A549 (cell line): ENCODE measurements around the gene SCYGR2. TPM values are rescaled to one million over a fixed set of nuclear protein-coding genes. Genes with fewer than 3 reads are reported as not detected.

Experiments
- ATAC-seq, 2 experiments: fragments of 200-7000 bp in 1 of 2; fragments of >200 bp in 1 of 2; cut with Nextera tagmentation in 1 of 2; cut with Tn5 transposase in 1 of 2; 3 replicates each; pipeline versions ENCODE4 v1.8.0 to v1.9.1; 2018 to 2020; ENCODE audit warnings: mild to moderate bottlenecking in 1 of 2, moderate library complexity in 1 of 2
- CTCF ChIA-PET: fragments of 300-600 bp; sonication (Branson Sonifier 250); formaldehyde crosslinking; extraction: SDS; loops from one replicate; lab custom pipeline; 2021; ENCODE audit warnings: antibody characterized with exemption, inconsistent platforms; lab: Yijun Ruan, JAX
- POLR2A ChIA-PET: fragments of 350-600 bp; formaldehyde crosslinking; extraction: SDS; loops from one replicate; lab custom pipeline; 2021; ENCODE audit warnings: antibody characterized with exemption, inconsistent platforms; lab: Yijun Ruan, JAX
- DNase-seq, 2 experiments: peaks; one replicate each; pipeline versions ENCODE4 v3.0.0 to v3.0.0-alpha.2; 2011 to 2016; ENCODE audit warnings: low read depth in 1 of 2, low spot score in 1 of 2
- FAIRE-seq: peaks from 2 replicates; lab custom pipeline; 2011; peaks lifted over from hg19 to GRCh38; lab: Jason Lieb, UNC
- H3K27ac ChIP-seq, 2 experiments: fragments of >200 bp; sonication (Bioruptor Twin); formaldehyde crosslinking; 3 replicates each; pipeline ENCODE4 v1.5.1; 2016 to 2017
- H3K4me1 ChIP-seq: fragments of >200 bp; sonication (Bioruptor Twin); formaldehyde crosslinking; 3 replicates; pipeline ENCODE4 v1.6.1; 2016
- H3K4me2 ChIP-seq: fragments of >200 bp; sonication (Bioruptor Twin); formaldehyde crosslinking; 3 replicates; pipeline ENCODE4 v1.6.1; 2016
- H3K4me3 ChIP-seq: fragments of >200 bp; sonication (Bioruptor Twin); formaldehyde crosslinking; 3 replicates; pipeline ENCODE4 v1.5.1; 2016
- H3K9me3 ChIP-seq: fragments of >200 bp; sonication (Bioruptor Twin); formaldehyde crosslinking; 3 replicates; pipeline ENCODE4 v1.6.1; 2016
- ATOH8 ChIP-seq: fragments of 250-450 bp; sonication (Bioruptor Pico); IDR thresholded peaks from 2 replicates; pipeline ENCODE4 v1.5.0; 2020; ENCODE audit warnings: low read depth, mild to moderate bottlenecking, moderate library complexity
- CBX2 ChIP-seq: fragments of 200-600 bp; sonication (generic); IDR thresholded peaks from 2 replicates; pipeline ENCODE4 v1.6.1; 2016; ENCODE audit warnings: low read depth, mild to moderate bottlenecking, borderline replicate concordance
- CEBPB ChIP-seq, 2 experiments: fragments of >200 bp in 1 of 2; sonication (Bioruptor Twin) in 1 of 2; formaldehyde crosslinking in 1 of 2; IDR thresholded peaks; 2 replicates each; pipeline ENCODE4 v1.6.1; 2012 to 2016
- CHD2 ChIP-seq: fragments of 150-350 bp; IDR thresholded peaks from 2 replicates; pipeline ENCODE4 v1.6.1; 2014; ENCODE audit warnings: low read length; ENCODE audit not compliant: partially characterized antibody
- EHF ChIP-seq: fragments of 250-450 bp; sonication (Bioruptor Pico); IDR thresholded peaks from 2 replicates; pipeline ENCODE4 v1.5.0; 2020; ENCODE audit warnings: mild to moderate bottlenecking
- EP300 ChIP-seq, 2 experiments: fragments of >200 bp; sonication (Bioruptor Twin); formaldehyde crosslinking; IDR thresholded peaks; 2 replicates in 1 of 2; 3 replicates in 1 of 2; pipeline ENCODE4 v1.6.1; 2016 to 2017
- FOSB ChIP-seq: fragments of 250-450 bp; sonication (Bioruptor Pico); IDR thresholded peaks from 2 replicates; pipeline ENCODE4 v1.5.0; 2020; ENCODE audit warnings: mild to moderate bottlenecking, moderate library complexity
- FOSL2 ChIP-seq, 2 experiments: fragments of 450-650 bp in 1 of 2; fragments of >200 bp in 1 of 2; sonication (Bioruptor Twin) in 1 of 2; formaldehyde crosslinking; IDR thresholded peaks; 2 replicates each; pipeline versions ENCODE4 v1.5.0 to v1.6.1; 2016 to 2020; ENCODE audit warnings: mild to moderate bottlenecking in 1 of 2, moderate library complexity in 1 of 2
- FOXS1 ChIP-seq: fragments of 250-450 bp; sonication (Bioruptor Pico); IDR thresholded peaks from 2 replicates; pipeline ENCODE4 v1.5.0; 2020; ENCODE audit warnings: mild to moderate bottlenecking, moderate library complexity
- GATA3 ChIP-seq: IDR thresholded peaks from 2 replicates; pipeline ENCODE4 v1.6.1; 2012; ENCODE audit warnings: borderline replicate concordance
- HMGXB4 ChIP-seq: fragments of 250-450 bp; sonication (Bioruptor Pico); IDR thresholded peaks from 2 replicates; pipeline ENCODE4 v1.5.0; 2021; ENCODE audit warnings: mild to moderate bottlenecking, moderate library complexity, borderline replicate concordance
- KDM1A ChIP-seq: fragments of 200-600 bp; sonication (generic); IDR thresholded peaks from 2 replicates; pipeline ENCODE4 v1.6.1; 2016; ENCODE audit warnings: low read depth, mild to moderate bottlenecking
- KDM5A ChIP-seq: fragments of 200-600 bp; sonication (generic); IDR thresholded peaks from 2 replicates; pipeline ENCODE4 v1.6.1; 2016; ENCODE audit warnings: antibody characterized with exemption, mild to moderate bottlenecking
- MAFK ChIP-seq: fragments of 450-650 bp; IDR thresholded peaks from 2 replicates; pipeline ENCODE4 v1.6.1; 2014; ENCODE audit not compliant: partially characterized antibody
- NPAS2 ChIP-seq: fragments of 250-450 bp; sonication (Bioruptor Pico); IDR thresholded peaks from 2 replicates; pipeline ENCODE4 v1.8.0; 2022; ENCODE audit warnings: mild to moderate bottlenecking, moderate library complexity, borderline replicate concordance
- NR3C1 ChIP-seq: fragments of >200 bp; sonication (Bioruptor Twin); formaldehyde crosslinking; IDR thresholded peaks from 3 replicates; pipeline ENCODE4 v1.6.1; 2017
- POLR2AphosphoS2 ChIP-seq: conservative IDR thresholded peaks from 2 replicates; pipeline ENCODE4 v1.6.1; 2012; ENCODE audit warnings: low read length, improper control_type of control experiment, inconsistent platforms
- RCOR1 ChIP-seq: fragments of 150-350 bp; IDR thresholded peaks from 2 replicates; pipeline ENCODE4 v1.6.1; 2014; ENCODE audit warnings: antibody characterized with exemption, low read length, low read depth
- RFX5 ChIP-seq: fragments of 450-650 bp; IDR thresholded peaks from 2 replicates; pipeline ENCODE4 v1.7.1; 2014; ENCODE audit warnings: antibody characterized with exemption, mild to moderate bottlenecking, moderate library complexity
- SREBF2 ChIP-seq: fragments of 450-650 bp; IDR thresholded peaks from 2 replicates; pipeline ENCODE4 v1.6.1; 2014; ENCODE audit warnings: mild to moderate bottlenecking, moderate library complexity
- TP53 ChIP-seq: fragments of 250-450 bp; sonication (Bioruptor Pico); IDR thresholded peaks from 2 replicates; pipeline ENCODE4 v1.5.0; 2021; ENCODE audit warnings: mild to moderate bottlenecking, moderate library complexity
- ZNF302 ChIP-seq: fragments of 250-450 bp; sonication (Bioruptor Pico); IDR thresholded peaks from 2 replicates; pipeline ENCODE4 v1.9.0; 2021; ENCODE audit warnings: inconsistent platforms, mild to moderate bottlenecking, moderate library complexity
- ZSCAN20 ChIP-seq: fragments of 250-450 bp; sonication (Bioruptor Pico); IDR thresholded peaks from 2 replicates; pipeline ENCODE4 v1.8.0; 2022; ENCODE audit warnings: mild to moderate bottlenecking, moderate library complexity
- WGBS: methylation state at CpG from one replicate; pipeline ENCODE4 v1.1.6; 2017; ENCODE audit errors: missing lambda C conversion rate; 5-methylcytosine and 5-hydroxymethylcytosine counted together
- polyA plus RNA-seq, 4 experiments: library from polyadenylated mRNA; depleted of rRNA in 3 of 4; stranded (reverse); fragments of >200 nt; fragmentation: RNase III in 1 of 4; extraction: RNeasy Plus Mini Kit Qiagen cat#74134 plus additional on column Dnase treatment in 1 of 4; gene quantifications; 2 replicates in 3 of 4; 3 replicates in 1 of 4; pipeline ENCODE4 v1.2.3, GENCODE V29; 2011 to 2017
- TF ChIP-seq, protein P1 (sequence below): fragments of >200 bp; sonication (Bioruptor Twin); formaldehyde crosslinking; IDR thresholded peaks from 3 replicates; pipeline ENCODE4 v1.6.1; 2016
- TF ChIP-seq, protein P2 (sequence below): IDR thresholded peaks from 2 replicates; pipeline ENCODE4 v1.6.1; 2012
- TF ChIP-seq, protein P3 (sequence below): IDR thresholded peaks from 2 replicates; pipeline ENCODE4 v1.6.1; 2012

SCYGR2 gene
- polyA plus RNA-seq, 2 of the 4 experiments (the other 2 are of a cell fraction) = not detected

- Histone ChIP-seq H3K27ac (no peak overlapping the region), H3K9me3 (no peaks in the 10 kb centered on the region), H3K4me3 (no peak overlapping the region), H3K4me2 (no peak overlapping the region), H3K4me1 (no peaks in the 10 kb centered on the region)
- ChIA-PET CTCF (interaction anchor here (1.2 kb wide), 1 partner anchor 26 kb away, joined by 3 read pairs; no protein-coding TSS in a partner anchor), POLR2A (interaction anchor here (0.6 to 0.7 kb wide), 2 partner anchors 9 to 78 kb away, joined by 3 to 9 read pairs; no protein-coding TSS in a partner anchor)
- no peak for DNase-seq
- 79% methylated on average over 6 of the region's 6 CpGs for WGBS
- no peak for ATAC-seq
- no peak for TF ChIP-seq EP300 (IDR thresholded peaks at IDR 0.05)
- TF ChIP-seq, protein P1, sequence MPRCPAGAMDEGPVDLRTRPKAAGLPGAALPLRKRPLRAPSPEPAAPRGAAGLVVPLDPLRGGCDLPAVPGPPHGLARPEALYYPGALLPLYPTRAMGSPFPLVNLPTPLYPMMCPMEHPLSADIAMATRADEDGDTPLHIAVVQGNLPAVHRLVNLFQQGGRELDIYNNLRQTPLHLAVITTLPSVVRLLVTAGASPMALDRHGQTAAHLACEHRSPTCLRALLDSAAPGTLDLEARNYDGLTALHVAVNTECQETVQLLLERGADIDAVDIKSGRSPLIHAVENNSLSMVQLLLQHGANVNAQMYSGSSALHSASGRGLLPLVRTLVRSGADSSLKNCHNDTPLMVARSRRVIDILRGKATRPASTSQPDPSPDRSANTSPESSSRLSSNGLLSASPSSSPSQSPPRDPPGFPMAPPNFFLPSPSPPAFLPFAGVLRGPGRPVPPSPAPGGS = no peak
- TF ChIP-seq KDM5A = no peak
- no peak for TF ChIP-seq EHF (CRISPR knock-in tag)
- TF ChIP-seq CHD2 = no peak
- no peak for TF ChIP-seq MAFK
- no peak for TF ChIP-seq GATA3
- no peak for TF ChIP-seq SREBF2
- TF ChIP-seq ATOH8 (CRISPR knock-in tag) = no peak
- TF ChIP-seq HMGXB4 = no peak
- no peak for TF ChIP-seq CEBPB (IDR thresholded peaks at IDR 0.05)
- TF ChIP-seq CBX2 = no peak
- no peak for TF ChIP-seq ZSCAN20 (CRISPR knock-in tag)
- TF ChIP-seq, protein P2, sequence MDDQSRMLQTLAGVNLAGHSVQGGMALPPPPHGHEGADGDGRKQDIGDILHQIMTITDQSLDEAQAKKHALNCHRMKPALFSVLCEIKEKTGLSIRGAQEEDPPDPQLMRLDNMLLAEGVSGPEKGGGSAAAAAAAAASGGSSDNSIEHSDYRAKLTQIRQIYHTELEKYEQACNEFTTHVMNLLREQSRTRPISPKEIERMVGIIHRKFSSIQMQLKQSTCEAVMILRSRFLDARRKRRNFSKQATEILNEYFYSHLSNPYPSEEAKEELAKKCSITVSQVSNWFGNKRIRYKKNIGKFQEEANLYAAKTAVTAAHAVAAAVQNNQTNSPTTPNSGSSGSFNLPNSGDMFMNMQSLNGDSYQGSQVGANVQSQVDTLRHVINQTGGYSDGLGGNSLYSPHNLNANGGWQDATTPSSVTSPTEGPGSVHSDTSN = no peak
- no peak for TF ChIP-seq TP53
- TF ChIP-seq NR3C1 = no peak
- no peak for TF ChIP-seq NPAS2 (CRISPR knock-in tag)
- FAIRE-seq = no peak
Measured at GRCh38 chr2:227632827-227633226, 34.1 kb downstream of the SCYGR2 start.

- FAIRE-seq (no peak), DNase-seq (no peak), ATAC-seq (no peak)
- Histone ChIP-seq H3K9me3 (no peaks in the 10 kb centered on the region), H3K4me3 (no peak overlapping the region), H3K27ac (no peak overlapping the region), H3K4me2 (no peak overlapping the region), H3K4me1 (no peaks in the 10 kb centered on the region)
- ChIA-PET CTCF (interaction anchor here (1.2 to 1.4 kb wide), 2 partner anchors 10 to 25 kb away, joined by 3 read pairs; no protein-coding TSS in a partner anchor), POLR2A (no interaction called here)
- 79% methylated on average over 3 of the region's 3 CpGs for WGBS
- no peak for TF ChIP-seq NPAS2 (CRISPR knock-in tag)
- no peak for TF ChIP-seq ZNF302
- TF ChIP-seq, protein P1 = no peak
- TF ChIP-seq, protein P3, sequence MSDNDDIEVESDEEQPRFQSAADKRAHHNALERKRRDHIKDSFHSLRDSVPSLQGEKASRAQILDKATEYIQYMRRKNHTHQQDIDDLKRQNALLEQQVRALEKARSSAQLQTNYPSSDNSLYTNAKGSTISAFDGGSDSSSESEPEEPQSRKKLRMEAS = no peak
- no peak for TF ChIP-seq FOSB (CRISPR knock-in tag)
- TF ChIP-seq RFX5 = no peak
- no peak for TF ChIP-seq ATOH8 (CRISPR knock-in tag)
- TF ChIP-seq RCOR1 = no peak
- TF ChIP-seq POLR2AphosphoS2 = no peak
- no peak for TF ChIP-seq ZSCAN20 (CRISPR knock-in tag)
- no peak for TF ChIP-seq KDM1A
- TF ChIP-seq TP53 = no peak
- no peak for TF ChIP-seq FOSL2 (IDR thresholded peaks at IDR 0.05)
- no peak for TF ChIP-seq FOSL2 (CRISPR knock-in tag; IDR thresholded peaks at IDR 0.05)
- TF ChIP-seq GATA3 = no peak
- TF ChIP-seq FOXS1 (CRISPR knock-in tag) = no peak
Measured at GRCh38 chr2:227634201-227634600, 35.5 kb downstream of the SCYGR2 start.
